ENCODE measurements around the gene LYSMD1. TPM values are rescaled to one million over a fixed set of nuclear protein-coding genes. Genes with fewer than 3 reads are reported as not detected.

LYSMD1 gene
- total RNA-seq, 1 experiment from 2014 or later, result 17.5 TPM

Other genes with a start within 250 kb of the LYSMD1 start
- gene SETDB1, start 239.5 kb downstream of the LYSMD1 start, total RNA-seq (2014; rRNA removed; shearing (Covaris generic); ENCODE audit: low replicate concordance), result 29.2 and 31.7 TPM in 2 replicates
- 41.8 and 63.4 TPM in 2 replicates for gene CERS2, start 191.1 kb downstream of the LYSMD1 start, total RNA-seq (2014; rRNA removed; shearing (Covaris generic); ENCODE audit: low replicate concordance)
- 1.2 and 1.3 TPM in 2 replicates for gene ANXA9, start 183.6 kb downstream of the LYSMD1 start, total RNA-seq (2014; rRNA removed; shearing (Covaris generic); ENCODE audit: low replicate concordance)
- 8.4 and 11.9 TPM in 2 replicates for gene MINDY1, start 159.0 kb downstream of the LYSMD1 start, total RNA-seq (2014; rRNA removed; shearing (Covaris generic); ENCODE audit: low replicate concordance)
- 6.9 and 14.4 TPM in 2 replicates for gene PRUNE1, start 157.5 kb downstream of the LYSMD1 start, total RNA-seq (2014; rRNA removed; shearing (Covaris generic); ENCODE audit: low replicate concordance)
- gene BNIPL, start 129.3 kb downstream of the LYSMD1 start, total RNA-seq (2014; rRNA removed; shearing (Covaris generic); ENCODE audit: low replicate concordance), result not detected in 2 replicates
- 0.84 and 1.9 TPM in 2 replicates for gene C1orf56, start 118.2 kb downstream of the LYSMD1 start, total RNA-seq (2014; rRNA removed; shearing (Covaris generic); ENCODE audit: low replicate concordance)
- 47.6 and 54.9 TPM in 2 replicates for gene CDC42SE1, start 106.3 kb downstream of the LYSMD1 start, total RNA-seq (2014; rRNA removed; shearing (Covaris generic); ENCODE audit: low replicate concordance)
- 19.9 and 28.8 TPM in 2 replicates for gene MLLT11, start 105.5 kb downstream of the LYSMD1 start, total RNA-seq (2014; rRNA removed; shearing (Covaris generic); ENCODE audit: low replicate concordance)
- gene GABPB2, start 95.1 kb downstream of the LYSMD1 start, total RNA-seq (2014; rRNA removed; shearing (Covaris generic); ENCODE audit: low replicate concordance), result 7.7 and 9.2 TPM in 2 replicates
- gene SEMA6C, start 19.3 kb downstream of the LYSMD1 start, total RNA-seq (2014; rRNA removed; shearing (Covaris generic); ENCODE audit: low replicate concordance), result 1.9 TPM in 1 of 2 replicates, not detected in the other
- gene TNFAIP8L2, start 9.3 kb downstream of the LYSMD1 start, total RNA-seq (2014; rRNA removed; shearing (Covaris generic); ENCODE audit: low replicate concordance), result not detected in 2 replicates
- gene SCNM1, start 242 bp upstream of the LYSMD1 start, total RNA-seq (2014; rRNA removed; shearing (Covaris generic); ENCODE audit: low replicate concordance), result 30.4 and 52.3 TPM in 2 replicates
- gene TMOD4, start 10.1 kb upstream of the LYSMD1 start, total RNA-seq (2014; rRNA removed; shearing (Covaris generic); ENCODE audit: low replicate concordance), result not detected in 2 replicates
- 98.7 and 126 TPM in 2 replicates for gene VPS72, start 24.3 kb upstream of the LYSMD1 start, total RNA-seq (2014; rRNA removed; shearing (Covaris generic); ENCODE audit: low replicate concordance)
- gene PIP5K1A, start 32.6 kb upstream of the LYSMD1 start, total RNA-seq (2014; rRNA removed; shearing (Covaris generic); ENCODE audit: low replicate concordance), result 14.0 and 51.9 TPM in 2 replicates
- 266 and 273 TPM in 2 replicates for gene PSMD4, start 88.8 kb upstream of the LYSMD1 start, total RNA-seq (2014; rRNA removed; shearing (Covaris generic); ENCODE audit: low replicate concordance)
- 10.7 and 19.0 TPM in 2 replicates for gene ZNF687, start 116.4 kb upstream of the LYSMD1 start, total RNA-seq (2014; rRNA removed; shearing (Covaris generic); ENCODE audit: low replicate concordance)
- 26.2 and 40.2 TPM in 2 replicates for gene PI4KB, start 161.5 kb upstream of the LYSMD1 start, total RNA-seq (2014; rRNA removed; shearing (Covaris generic); ENCODE audit: low replicate concordance)
- 50.4 and 52.2 TPM in 2 replicates for gene RFX5, start 181.3 kb upstream of the LYSMD1 start, total RNA-seq (2014; rRNA removed; shearing (Covaris generic); ENCODE audit: low replicate concordance)
- not detected in 2 replicates for gene SELENBP1, start 206.8 kb upstream of the LYSMD1 start, total RNA-seq (2014; rRNA removed; shearing (Covaris generic); ENCODE audit: low replicate concordance)
- gene PSMB4, start 233.7 kb upstream of the LYSMD1 start, total RNA-seq (2014; rRNA removed; shearing (Covaris generic); ENCODE audit: low replicate concordance), result 428 and 572 TPM in 2 replicates

Data from Caki2 (cell line).